Glutamatergic neuron (in vitro differentiated cells): ENCODE measurements around the gene MAPK4. TPM values are rescaled to one million over a fixed set of nuclear protein-coding genes. Genes with fewer than 3 reads are reported as not detected.
"Not testable (repeated sequence)": the region's sequence is repeated elsewhere in the genome, so short reads cannot be mapped to it uniquely, and the experiment has no call there.

ENCODE experiments used
- DNase-seq: peaks from one replicate; pipeline ENCODE4 v3.0.0; 2022
- H3K27ac Mint-ChIP-seq: one replicate; pipeline ENCODE4 v1.8.0; 2020; ENCODE audit warnings: mild to moderate bottlenecking, mixed read lengths, inconsistent platforms; ENCODE audit not compliant: unreplicated experiment
- H3K27me3 Mint-ChIP-seq: one replicate; pipeline ENCODE4 v1.8.0; 2020; ENCODE audit warnings: mild to moderate bottlenecking, moderate library complexity, mixed read lengths, inconsistent platforms; ENCODE audit not compliant: unreplicated experiment
- H3K36me3 Mint-ChIP-seq: one replicate; pipeline ENCODE4 v1.8.0; 2020; ENCODE audit warnings: mild to moderate bottlenecking, mixed read lengths, inconsistent platforms; ENCODE audit not compliant: unreplicated experiment
- H3K4me1 Mint-ChIP-seq: one replicate; pipeline ENCODE4 v1.8.0; 2020; ENCODE audit warnings: mild to moderate bottlenecking, low read depth, mixed read lengths, inconsistent platforms; ENCODE audit not compliant: unreplicated experiment
- H3K4me3 Mint-ChIP-seq: one replicate; pipeline ENCODE4 v1.8.0; 2020; ENCODE audit warnings: mild to moderate bottlenecking, mixed read lengths, inconsistent platforms; ENCODE audit not compliant: unreplicated experiment
- H3K9me3 Mint-ChIP-seq: one replicate; pipeline ENCODE4 v1.8.0; 2020; ENCODE audit warnings: mild to moderate bottlenecking, moderate library complexity, mixed read lengths, inconsistent platforms; ENCODE audit not compliant: unreplicated experiment
- total RNA-seq: library from RNA; stranded (reverse); fragmentation: NEBNext Ultra II Directional; extraction: Animal tissue kit (Norgen Biotek cat#: 25700); gene quantifications from one replicate; pipeline ENCODE4 v1.2.1, GENCODE V29; 2021; ENCODE audit not compliant: unreplicated experiment
- TF ChIP-seq, protein P1 (sequence below): fragments of 200-600 bp; sonication (generic); IDR thresholded peaks from one replicate; pipeline ENCODE4 v1.5.0; 2021; ENCODE audit not compliant: partially characterized antibody, unreplicated experiment

MAPK4 gene
- total RNA-seq, 1 donor from 2014 or later: 13.1 TPM

DNA sequence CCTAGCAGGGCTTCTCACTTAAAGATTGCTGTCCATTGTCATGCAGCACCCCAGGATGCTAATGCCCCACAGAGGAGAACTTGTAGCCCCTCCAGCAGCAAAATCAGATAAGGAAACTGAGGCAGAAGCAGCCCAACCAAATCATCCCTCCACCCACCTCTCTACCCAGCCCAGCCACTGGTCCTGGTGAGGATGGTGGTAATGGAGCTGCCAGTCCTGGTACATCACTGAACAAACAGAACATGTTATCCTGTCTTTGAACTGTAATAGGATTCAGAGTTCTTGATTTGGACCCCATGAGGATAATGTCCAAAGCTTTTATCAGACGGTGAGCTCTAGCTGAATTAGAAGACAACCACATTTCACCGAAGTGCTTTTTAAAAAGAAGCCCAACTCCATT lies 146.8 kb downstream of the MAPK4 start:
- H3K36me3 Mint-ChIP-seq: no peaks in the 10 kb centered on the region
- no peak for DNase-seq
- H3K27ac Mint-ChIP-seq: peak overlapping the region; percentile 91
- peak overlapping the region; percentile 67 for H3K4me3 Mint-ChIP-seq
- peaks cover 8% of the 10 kb centered on the region for H3K27me3 Mint-ChIP-seq
- H3K9me3 Mint-ChIP-seq: peaks cover 9% of the 10 kb centered on the region
- TF ChIP-seq, protein P1, sequence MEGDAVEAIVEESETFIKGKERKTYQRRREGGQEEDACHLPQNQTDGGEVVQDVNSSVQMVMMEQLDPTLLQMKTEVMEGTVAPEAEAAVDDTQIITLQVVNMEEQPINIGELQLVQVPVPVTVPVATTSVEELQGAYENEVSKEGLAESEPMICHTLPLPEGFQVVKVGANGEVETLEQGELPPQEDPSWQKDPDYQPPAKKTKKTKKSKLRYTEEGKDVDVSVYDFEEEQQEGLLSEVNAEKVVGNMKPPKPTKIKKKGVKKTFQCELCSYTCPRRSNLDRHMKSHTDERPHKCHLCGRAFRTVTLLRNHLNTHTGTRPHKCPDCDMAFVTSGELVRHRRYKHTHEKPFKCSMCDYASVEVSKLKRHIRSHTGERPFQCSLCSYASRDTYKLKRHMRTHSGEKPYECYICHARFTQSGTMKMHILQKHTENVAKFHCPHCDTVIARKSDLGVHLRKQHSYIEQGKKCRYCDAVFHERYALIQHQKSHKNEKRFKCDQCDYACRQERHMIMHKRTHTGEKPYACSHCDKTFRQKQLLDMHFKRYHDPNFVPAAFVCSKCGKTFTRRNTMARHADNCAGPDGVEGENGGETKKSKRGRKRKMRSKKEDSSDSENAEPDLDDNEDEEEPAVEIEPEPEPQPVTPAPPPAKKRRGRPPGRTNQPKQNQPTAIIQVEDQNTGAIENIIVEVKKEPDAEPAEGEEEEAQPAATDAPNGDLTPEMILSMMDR: no peak
- H3K4me1 Mint-ChIP-seq: peaks cover 42% of the 10 kb centered on the region

DNA sequence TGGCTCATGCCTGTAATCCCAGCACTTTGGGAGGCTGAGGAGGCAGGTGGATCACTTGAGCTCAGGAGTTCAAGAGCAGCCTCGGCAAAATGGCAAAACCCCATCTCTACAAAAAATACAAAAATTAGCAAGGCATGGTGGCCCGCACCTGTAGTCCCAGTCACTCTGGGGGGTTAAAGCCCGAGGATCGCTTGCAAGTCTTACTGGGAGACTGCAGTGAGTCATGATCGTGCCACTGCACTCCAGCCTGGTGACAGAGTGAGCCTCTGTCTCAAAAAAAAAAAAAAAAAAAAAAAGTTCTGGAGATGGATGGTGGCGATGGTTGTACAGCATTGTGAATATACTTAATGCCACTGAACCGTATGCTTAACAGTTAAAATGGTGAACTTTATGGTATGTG lies 147.4 kb downstream of the MAPK4 start:
- not testable (repeated sequence) for H3K4me3 Mint-ChIP-seq, H3K36me3 Mint-ChIP-seq, H3K27me3 Mint-ChIP-seq, DNase-seq, H3K9me3 Mint-ChIP-seq
- Mint-ChIP-seq H3K27ac (peak overlapping the region; percentile 91), H3K4me1 (peaks cover 42% of the 10 kb centered on the region)

DNA sequence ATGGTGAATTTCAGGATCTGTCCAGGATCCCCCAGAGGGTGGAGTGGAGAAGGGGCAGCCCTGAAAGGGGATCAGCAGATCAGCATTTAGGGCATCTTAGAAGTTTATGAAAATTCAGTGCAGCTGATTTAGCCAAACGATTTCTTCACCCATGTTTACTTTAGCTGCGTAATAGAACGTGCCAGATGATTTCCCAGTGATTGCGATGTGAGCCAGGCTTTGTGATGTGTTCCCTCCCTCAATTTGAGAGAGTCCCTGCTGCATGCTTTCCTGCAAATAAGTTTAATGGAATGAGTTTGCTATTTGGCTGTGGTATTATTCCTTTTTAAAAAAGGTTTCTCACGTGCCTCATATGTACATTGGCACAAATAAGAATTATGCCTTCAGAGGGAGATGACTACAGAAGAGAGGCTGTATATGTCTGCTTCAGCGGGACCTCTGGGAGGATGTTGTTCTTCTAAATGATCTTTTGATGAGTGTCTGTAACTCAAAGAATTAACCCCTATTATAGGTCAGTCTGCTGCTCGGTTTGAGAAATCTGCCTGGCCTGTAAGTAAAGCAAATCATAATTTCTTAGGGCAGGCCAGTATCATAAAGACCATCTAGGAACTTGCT lies 148.1 kb downstream of the MAPK4 start:
- Mint-ChIP-seq H3K27me3 (peaks cover 8% of the 10 kb centered on the region), H3K4me1 (peaks cover 47% of the 10 kb centered on the region), H3K27ac (peak overlapping the region; percentile 56), H3K9me3 (peaks cover 9% of the 10 kb centered on the region), H3K4me3 (peak overlapping the region; percentile 18), H3K36me3 (no peaks in the 10 kb centered on the region)
- no peak for DNase-seq
- TF ChIP-seq, protein P1: no peak

DNA sequence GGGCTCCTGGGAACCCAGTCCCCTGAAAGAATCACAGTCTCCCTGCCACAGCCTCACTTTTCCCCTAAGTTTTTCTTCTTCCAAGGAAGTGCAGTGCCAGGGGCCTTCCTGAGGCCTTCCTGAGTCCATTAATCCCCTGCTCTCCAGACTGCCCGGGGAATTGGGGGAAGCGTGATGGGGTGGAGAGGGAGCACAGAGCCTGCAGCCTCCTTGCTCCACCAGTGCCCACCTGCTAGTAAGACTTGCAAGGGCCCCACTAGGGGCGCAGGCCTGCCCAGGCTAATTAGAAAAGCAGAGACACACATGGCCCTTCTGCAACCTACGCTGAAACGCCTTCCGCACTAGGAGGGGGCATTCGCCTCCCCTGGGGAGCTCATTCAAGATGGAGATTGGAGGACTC lies 149.3 kb downstream of the MAPK4 start:
- peak; percentile 38 for DNase-seq
- Mint-ChIP-seq H3K27me3 (peaks cover 9% of the 10 kb centered on the region), H3K27ac (peak overlapping the region; percentile 33), H3K4me1 (peaks cover 48% of the 10 kb centered on the region), H3K9me3 (peaks cover 12% of the 10 kb centered on the region), H3K4me3 (peak overlapping the region; percentile 61), H3K36me3 (no peaks in the 10 kb centered on the region)
- TF ChIP-seq, protein P1: no peak

DNA sequence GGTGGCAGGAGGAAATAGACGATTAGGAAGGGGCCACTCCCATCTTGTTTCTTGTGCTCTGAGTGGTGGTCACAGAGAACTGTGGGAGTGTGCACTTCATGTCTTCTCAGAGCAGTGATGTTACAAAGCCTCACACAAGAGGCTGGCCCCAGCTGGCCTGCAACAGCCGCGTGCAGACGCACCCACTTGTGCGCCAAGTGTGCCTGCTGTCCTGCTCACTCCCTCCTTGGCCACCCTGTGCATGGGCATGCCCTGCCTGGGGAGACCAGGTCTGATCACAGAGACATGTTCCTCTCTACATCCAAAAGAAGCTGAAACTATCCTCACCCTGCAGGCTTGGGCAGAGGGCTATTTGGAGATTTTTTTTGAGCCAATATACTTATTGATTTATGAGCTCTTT lies 151.5 kb downstream of the MAPK4 start:
- H3K4me3 Mint-ChIP-seq: no peak overlapping the region
- peaks cover 9% of the 10 kb centered on the region for H3K27me3 Mint-ChIP-seq
- H3K4me1 Mint-ChIP-seq: peaks cover 37% of the 10 kb centered on the region
- DNase-seq: peak; percentile 43
- peaks cover 9% of the 10 kb centered on the region for H3K36me3 Mint-ChIP-seq
- peaks cover 10% of the 10 kb centered on the region for H3K9me3 Mint-ChIP-seq
- peak overlapping the region; percentile 19 for H3K27ac Mint-ChIP-seq
- TF ChIP-seq, protein P1: no peak
